ENCODE measurements around the gene GZMM. TPM values are rescaled to one million over a fixed set of nuclear protein-coding genes. Genes with fewer than 3 reads are reported as not detected.

GZMM gene
- total and polyA plus RNA-seq, 2 of the 13 experiments (the other 11 are each of a cell fraction or from before 2014, with no cell fraction given) = 0.07 TPM; not detected in 1

DNA sequence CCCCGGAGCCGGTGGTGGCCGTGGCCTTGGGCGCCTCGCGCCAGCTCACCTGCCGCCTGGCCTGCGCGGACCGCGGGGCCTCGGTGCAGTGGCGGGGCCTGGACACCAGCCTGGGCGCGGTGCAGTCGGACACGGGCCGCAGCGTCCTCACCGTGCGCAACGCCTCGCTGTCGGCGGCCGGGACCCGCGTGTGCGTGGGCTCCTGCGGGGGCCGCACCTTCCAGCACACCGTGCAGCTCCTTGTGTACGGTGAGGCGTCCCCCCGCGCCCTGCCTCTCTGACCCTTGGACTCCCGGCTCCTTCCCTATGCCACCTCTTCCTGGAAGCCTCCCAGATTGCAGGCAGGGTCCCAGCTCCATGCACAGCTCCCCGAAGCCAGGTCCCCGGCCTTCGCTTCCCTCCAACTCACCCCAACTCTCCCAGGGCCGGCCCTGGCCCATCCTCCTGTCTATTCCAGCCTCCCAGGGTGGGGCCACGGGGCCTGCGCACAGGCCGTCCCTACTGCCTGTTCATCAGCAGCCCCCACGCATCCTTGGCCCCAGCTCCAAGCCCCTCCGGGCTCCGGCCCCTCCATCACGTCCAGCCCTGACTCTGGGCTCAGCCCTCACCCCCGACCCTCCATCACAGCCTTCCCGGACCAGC lies 45.9 kb upstream of the GZMM start (continued):
- TF ChIP-seq U2AF2 (IDR thresholded peaks at IDR 0.05; ENCODE audit: low read depth, low read length) (no peak), KDM1A (CRISPR knock-in tag; IDR thresholded peaks at IDR 0.05) (0 out of 2 replicates have a peak, but pooled peaks have one; percentile 48), HMGXB4 (CRISPR knock-in tag; IDR thresholded peaks at IDR 0.05; ENCODE audit: borderline replicate concordance in 1 of 2, low read depth in 1 of 2) (peak; percentile 19 to 22; a peak in 2 of 4 replicates), ZFP1 (CRISPR knock-in tag; IDR thresholded peaks at IDR 0.05) (no peak), KLF9 (CRISPR knock-in tag; IDR thresholded peaks at IDR 0.05; ENCODE audit: low read depth) (no peak), RXRA (CRISPR knock-in tag; IDR thresholded peaks at IDR 0.05) (no peak; the same call in 1 of the 2 replicates), ZMYM3 (CRISPR knock-in tag; IDR thresholded peaks at IDR 0.05) (peak; percentile 99), DMAP1 (CRISPR knock-in tag; IDR thresholded peaks at IDR 0.05) (no peak), ZNF550 (CRISPR knock-in tag; IDR thresholded peaks at IDR 0.05; ENCODE audit: borderline replicate concordance) (no peak), ZNF510 (CRISPR knock-in tag; IDR thresholded peaks at IDR 0.05; ENCODE audit: low read depth) (no peak), ZNF691 (CRISPR knock-in tag; IDR thresholded peaks at IDR 0.05; ENCODE audit: borderline replicate concordance, low read depth) (no peak), PRPF4 (IDR thresholded peaks at IDR 0.05; ENCODE audit: low read depth, low read length, poor library complexity, severe bottlenecking) (no peak), RCOR2 (CRISPR knock-in tag; IDR thresholded peaks at IDR 0.05) (0 out of 2 replicates have a peak, but pooled peaks have one; percentile 11), CHCHD3 (CRISPR knock-in tag; IDR thresholded peaks at IDR 0.05) (peak; percentile 89), DNMT1 (CRISPR knock-in tag; IDR thresholded peaks at IDR 0.05) (no peak; the same call in 1 of the 2 replicates), DR1 (CRISPR knock-in tag; IDR thresholded peaks at IDR 0.05) (no peak), ZBTB8A (CRISPR knock-in tag; IDR thresholded peaks at IDR 0.05; ENCODE audit: borderline replicate concordance, low read depth) (no peak)
- TF ChIP-seq, protein P1, sequence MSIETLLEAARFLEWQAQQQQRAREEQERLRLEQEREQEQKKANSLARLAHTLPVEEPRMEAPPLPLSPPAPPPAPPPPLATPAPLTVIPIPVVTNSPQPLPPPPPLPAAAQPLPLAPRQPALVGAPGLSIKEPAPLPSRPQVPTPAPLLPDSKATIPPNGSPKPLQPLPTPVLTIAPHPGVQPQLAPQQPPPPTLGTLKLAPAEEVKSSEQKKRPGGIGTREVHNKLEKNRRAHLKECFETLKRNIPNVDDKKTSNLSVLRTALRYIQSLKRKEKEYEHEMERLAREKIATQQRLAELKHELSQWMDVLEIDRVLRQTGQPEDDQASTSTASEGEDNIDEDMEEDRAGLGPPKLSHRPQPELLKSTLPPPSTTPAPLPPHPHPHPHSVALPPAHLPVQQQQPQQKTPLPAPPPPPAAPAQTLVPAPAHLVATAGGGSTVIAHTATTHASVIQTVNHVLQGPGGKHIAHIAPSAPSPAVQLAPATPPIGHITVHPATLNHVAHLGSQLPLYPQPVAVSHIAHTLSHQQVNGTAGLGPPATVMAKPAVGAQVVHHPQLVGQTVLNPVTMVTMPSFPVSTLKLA (IDR thresholded peaks at IDR 0.05) = no peak
- TF ChIP-seq, protein P2, sequence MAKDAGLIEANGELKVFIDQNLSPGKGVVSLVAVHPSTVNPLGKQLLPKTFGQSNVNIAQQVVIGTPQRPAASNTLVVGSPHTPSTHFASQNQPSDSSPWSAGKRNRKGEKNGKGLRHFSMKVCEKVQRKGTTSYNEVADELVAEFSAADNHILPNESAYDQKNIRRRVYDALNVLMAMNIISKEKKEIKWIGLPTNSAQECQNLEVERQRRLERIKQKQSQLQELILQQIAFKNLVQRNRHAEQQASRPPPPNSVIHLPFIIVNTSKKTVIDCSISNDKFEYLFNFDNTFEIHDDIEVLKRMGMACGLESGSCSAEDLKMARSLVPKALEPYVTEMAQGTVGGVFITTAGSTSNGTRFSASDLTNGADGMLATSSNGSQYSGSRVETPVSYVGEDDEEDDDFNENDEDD (CRISPR knock-in tag; IDR thresholded peaks at IDR 0.05; ENCODE audit: borderline replicate concordance) = peak; percentile 13; the same call in 1 of the 2 replicates
- TF ChIP-seq, protein P3, sequence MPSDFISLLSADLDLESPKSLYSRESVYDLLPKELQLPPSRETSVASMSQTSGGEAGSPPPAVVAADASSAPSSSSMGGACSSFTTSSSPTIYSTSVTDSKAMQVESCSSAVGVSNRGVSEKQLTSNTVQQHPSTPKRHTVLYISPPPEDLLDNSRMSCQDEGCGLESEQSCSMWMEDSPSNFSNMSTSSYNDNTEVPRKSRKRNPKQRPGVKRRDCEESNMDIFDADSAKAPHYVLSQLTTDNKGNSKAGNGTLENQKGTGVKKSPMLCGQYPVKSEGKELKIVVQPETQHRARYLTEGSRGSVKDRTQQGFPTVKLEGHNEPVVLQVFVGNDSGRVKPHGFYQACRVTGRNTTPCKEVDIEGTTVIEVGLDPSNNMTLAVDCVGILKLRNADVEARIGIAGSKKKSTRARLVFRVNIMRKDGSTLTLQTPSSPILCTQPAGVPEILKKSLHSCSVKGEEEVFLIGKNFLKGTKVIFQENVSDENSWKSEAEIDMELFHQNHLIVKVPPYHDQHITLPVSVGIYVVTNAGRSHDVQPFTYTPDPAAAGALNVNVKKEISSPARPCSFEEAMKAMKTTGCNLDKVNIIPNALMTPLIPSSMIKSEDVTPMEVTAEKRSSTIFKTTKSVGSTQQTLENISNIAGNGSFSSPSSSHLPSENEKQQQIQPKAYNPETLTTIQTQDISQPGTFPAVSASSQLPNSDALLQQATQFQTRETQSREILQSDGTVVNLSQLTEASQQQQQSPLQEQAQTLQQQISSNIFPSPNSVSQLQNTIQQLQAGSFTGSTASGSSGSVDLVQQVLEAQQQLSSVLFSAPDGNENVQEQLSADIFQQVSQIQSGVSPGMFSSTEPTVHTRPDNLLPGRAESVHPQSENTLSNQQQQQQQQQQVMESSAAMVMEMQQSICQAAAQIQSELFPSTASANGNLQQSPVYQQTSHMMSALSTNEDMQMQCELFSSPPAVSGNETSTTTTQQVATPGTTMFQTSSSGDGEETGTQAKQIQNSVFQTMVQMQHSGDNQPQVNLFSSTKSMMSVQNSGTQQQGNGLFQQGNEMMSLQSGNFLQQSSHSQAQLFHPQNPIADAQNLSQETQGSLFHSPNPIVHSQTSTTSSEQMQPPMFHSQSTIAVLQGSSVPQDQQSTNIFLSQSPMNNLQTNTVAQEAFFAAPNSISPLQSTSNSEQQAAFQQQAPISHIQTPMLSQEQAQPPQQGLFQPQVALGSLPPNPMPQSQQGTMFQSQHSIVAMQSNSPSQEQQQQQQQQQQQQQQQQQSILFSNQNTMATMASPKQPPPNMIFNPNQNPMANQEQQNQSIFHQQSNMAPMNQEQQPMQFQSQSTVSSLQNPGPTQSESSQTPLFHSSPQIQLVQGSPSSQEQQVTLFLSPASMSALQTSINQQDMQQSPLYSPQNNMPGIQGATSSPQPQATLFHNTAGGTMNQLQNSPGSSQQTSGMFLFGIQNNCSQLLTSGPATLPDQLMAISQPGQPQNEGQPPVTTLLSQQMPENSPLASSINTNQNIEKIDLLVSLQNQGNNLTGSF (CRISPR knock-in tag; IDR thresholded peaks at IDR 0.05) = peak; percentile 21; the same call in 1 of the 2 replicates

Measured in HepG2 (cell line).